Suppressor macrophage (primary cell): ENCODE results near the gene TRPV4.

Source experiments
- DNase-seq, 4 experiments: peaks; one replicate each; pipeline ENCODE4 v3.0.0-alpha.2; 2020 to 2022

TRPV4 gene

DNA sequence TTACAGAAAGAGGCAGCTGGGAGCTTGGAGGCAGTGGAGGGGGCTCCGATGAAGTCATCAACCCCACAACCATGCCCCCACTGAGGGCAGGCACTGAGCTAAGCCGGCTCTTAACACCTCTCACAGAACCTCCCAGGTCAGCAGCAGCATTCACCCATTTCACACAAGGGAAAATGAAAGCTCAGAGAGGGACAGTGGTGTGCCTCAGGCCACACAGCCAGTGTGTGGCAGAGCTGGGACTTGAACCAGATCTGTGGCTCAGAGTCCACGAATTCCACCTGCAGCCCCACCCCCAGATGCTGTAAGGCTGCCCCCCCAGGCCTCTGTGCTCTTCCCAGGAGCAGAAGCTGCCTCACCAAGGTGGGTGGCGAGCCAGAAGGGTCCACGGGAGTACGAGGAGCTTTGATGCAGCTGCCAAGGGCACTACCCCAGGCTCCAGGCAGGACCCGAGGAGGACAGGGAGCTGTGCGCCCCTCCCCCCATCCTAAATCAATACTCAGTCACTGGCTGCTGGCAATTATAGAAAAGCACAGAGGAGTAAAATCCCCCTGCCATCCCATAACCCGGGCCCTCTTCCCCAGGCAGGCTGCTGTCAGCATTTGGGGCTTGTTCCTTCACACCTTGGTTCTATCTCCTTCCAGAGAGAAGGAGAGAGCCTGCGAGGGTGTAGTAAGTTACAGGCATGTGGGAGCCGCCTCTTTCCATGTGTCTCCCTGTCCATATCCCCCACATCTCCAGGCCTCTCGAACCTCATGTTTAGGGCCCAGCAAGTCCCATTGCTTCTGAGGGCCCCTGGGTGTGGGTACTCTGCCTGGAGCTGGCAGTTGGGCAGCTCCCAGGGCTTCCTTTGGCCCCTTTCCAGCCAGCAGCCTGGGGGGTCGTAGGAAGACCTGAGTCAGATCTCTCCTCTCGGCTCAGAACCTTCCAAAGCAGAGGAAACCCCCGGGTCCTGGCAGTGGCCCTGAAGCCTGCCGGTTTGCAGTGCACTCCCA, 72.0 kb downstream of the TRPV4 start:
- DNase-seq, result no peak

- peak; percentile 63 to 73 (median 71) for DNase-seq
Measured at GRCh38 chr12:109760031-109760929, 72.9 kb downstream of the TRPV4 start.

DNA sequence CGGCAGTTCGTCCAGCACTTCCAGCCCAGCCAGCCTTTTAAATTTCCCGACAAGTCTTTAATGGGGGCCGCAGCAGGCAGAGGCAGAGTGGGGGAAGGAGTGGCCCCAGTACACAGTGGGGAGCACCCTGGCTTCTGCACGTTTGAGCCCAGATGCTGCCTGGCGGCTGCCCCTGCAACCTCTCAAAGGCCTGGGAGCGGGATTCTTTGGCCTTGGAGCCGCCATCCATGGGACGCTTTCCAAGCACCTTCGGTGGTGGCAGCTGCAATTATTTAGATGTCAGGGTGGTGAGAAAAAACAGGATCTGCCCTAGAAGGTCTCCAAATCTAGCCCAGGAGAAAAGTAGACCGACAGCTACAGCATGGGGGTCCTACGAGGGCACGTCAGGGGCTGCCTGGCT, 73.6 kb downstream of the TRPV4 start:
- no peak for DNase-seq

- no peak for DNase-seq
Measured at GRCh38 chr12:109758426-109759420, 74.5 kb downstream of the TRPV4 start.

- no peak for DNase-seq
Measured at GRCh38 chr12:109757671-109758265, 75.4 kb downstream of the TRPV4 start.

- no peak for DNase-seq
Measured at GRCh38 chr12:109756457-109756856, 76.7 kb downstream of the TRPV4 start.

GRCh38 chr12:109753959-109754358, 79.2 kb downstream of the TRPV4 start:
- DNase-seq, result no peak

GRCh38 chr12:109753054-109753401, 80.2 kb downstream of the TRPV4 start:
- no peak for DNase-seq

GRCh38 chr12:109752117-109753053, 80.8 kb downstream of the TRPV4 start:
- DNase-seq, result no peak

GRCh38 chr12:109744986-109745942, 87.9 kb downstream of the TRPV4 start:
- DNase-seq, result peak in 2 of 4 experiments; percentile 5 to 17

- no peak for DNase-seq
Measured at GRCh38 chr12:109744026-109744425, 89.2 kb downstream of the TRPV4 start.

- no peak for DNase-seq
Measured at GRCh38 chr12:109743076-109743910, 89.9 kb downstream of the TRPV4 start.

DNA sequence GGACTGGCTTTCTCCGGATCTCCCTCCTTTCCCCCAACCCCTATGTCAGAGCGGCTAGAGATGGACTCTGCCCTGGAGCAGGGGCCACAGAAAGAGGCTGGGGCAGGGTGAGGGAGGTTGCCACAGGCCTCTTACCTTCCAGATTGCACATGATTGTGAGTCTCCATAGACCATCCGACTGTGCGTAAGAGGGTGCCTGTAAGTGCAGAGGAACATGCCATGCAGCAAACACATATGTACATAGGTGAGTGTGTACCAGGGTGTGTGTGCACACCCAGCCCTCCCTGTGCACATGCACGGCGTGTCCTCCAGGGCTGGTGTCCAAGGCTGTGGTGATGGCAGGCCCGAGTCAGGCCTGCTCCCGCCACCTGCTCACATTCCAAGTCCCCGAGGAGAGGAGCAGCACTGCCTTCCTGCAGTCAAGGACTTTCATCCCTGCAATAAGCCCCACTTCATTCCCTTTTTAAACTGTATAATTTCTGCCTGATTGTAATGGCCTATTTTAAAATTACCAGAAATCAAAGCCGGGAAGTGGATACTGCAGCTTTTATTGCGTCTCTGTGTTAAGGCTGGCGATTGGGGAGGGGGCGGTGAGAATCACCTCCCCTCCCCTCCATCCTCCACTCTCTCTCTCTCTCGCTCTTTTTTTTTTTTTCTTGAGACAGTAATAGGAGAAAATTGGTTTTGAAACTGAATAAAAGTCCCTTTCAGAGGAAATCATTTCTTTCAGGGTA, 91.1 kb downstream of the TRPV4 start:
- no peak for DNase-seq

GRCh38 chr12:109741286-109741969, 91.8 kb downstream of the TRPV4 start:
- no peak for DNase-seq

DNA sequence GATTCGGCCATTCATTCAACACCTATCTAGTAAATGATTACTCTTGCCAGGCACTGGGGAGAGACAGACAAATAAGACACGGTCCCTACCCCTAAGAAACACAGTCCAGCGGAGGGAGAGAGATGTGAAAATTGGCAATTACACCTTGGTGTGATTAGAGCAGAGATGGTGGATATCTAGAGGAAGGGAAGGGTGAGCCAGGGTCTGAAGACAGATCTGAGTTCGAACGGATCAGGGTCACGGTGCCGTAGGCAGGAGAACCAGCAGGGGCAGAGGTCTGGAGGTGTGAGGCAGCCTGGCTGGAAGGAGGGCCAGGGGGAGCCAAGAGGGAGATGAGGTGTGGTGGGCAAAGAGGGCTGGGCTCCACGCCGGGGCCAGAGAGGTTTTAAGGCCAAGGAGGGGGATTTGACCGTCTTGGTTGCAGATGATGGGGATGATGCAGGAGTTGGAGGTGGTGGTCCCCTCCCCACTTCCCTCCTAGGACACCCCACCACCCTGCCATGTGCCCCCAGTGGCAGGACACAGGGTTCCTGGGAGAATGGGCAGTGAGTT, 92.4 kb downstream of the TRPV4 start:
- DNase-seq, result no peak
